DOHH2 (cell line): Measurements from ENCODE around the gene CR1L.
"Not testable (repeated sequence)": the region's sequence is repeated elsewhere in the genome, so short reads cannot be mapped to it uniquely, and the experiment has no call there.

Experiments
- H3F3A ChIP-seq: fragments of 200-600 bp; sonication (generic), shearing (Covaris generic); 2 replicates; pipeline ENCODE4 v1.6.0; 2016; ENCODE audit warnings: antibody characterized with exemption, mild to moderate bottlenecking; ENCODE audit not compliant: control insufficient read depth, insufficient read depth
- H3K27ac ChIP-seq: fragments of 200-600 bp; sonication (generic); 2 replicates; pipeline ENCODE4 v1.5.1; 2014; ENCODE audit warnings: low read depth, mild to moderate bottlenecking, low read length, moderate library complexity
- H3K27me3 ChIP-seq: fragments of 200-600 bp; sonication (generic); 2 replicates; pipeline ENCODE4 v1.6.1; 2014; ENCODE audit warnings: mild to moderate bottlenecking, low read length, mixed read lengths; ENCODE audit not compliant: control insufficient read depth
- H3K36me3 ChIP-seq: fragments of 200-600 bp; sonication (generic); 2 replicates; pipeline ENCODE4 v1.6.1; 2014; ENCODE audit warnings: mild to moderate bottlenecking, low read length, moderate library complexity, mixed read lengths; ENCODE audit not compliant: control insufficient read depth
- H3K4me1 ChIP-seq: fragments of 200-600 bp; sonication (generic); 2 replicates; pipeline ENCODE4 v1.6.1; 2014; ENCODE audit warnings: mild to moderate bottlenecking, low read length, mixed read lengths; ENCODE audit not compliant: control insufficient read depth
- H3K4me2 ChIP-seq: fragments of 200-600 bp; sonication (generic); 2 replicates; pipeline ENCODE4 v1.6.0; 2014; ENCODE audit warnings: mild to moderate bottlenecking, low read length, moderate library complexity
- H3K4me3 ChIP-seq: fragments of 200-600 bp; sonication (generic); 2 replicates; pipeline ENCODE4 v1.5.1; 2014; ENCODE audit warnings: mild to moderate bottlenecking, low read length, mixed read lengths
- H3K79me2 ChIP-seq: fragments of 200-600 bp; sonication (generic); 2 replicates; pipeline ENCODE4 v1.6.1; 2014; ENCODE audit warnings: mild to moderate bottlenecking, low read length, mixed read lengths; ENCODE audit not compliant: control insufficient read depth
- H3K9me2 ChIP-seq: fragments of 200-600 bp; sonication (generic); replicated peaks from 2 replicates; pipeline ENCODE4 v1.6.1; 2014; ENCODE audit warnings: mild to moderate bottlenecking, low read length, mixed read lengths; ENCODE audit not compliant: control insufficient read depth
- H3K9me3 ChIP-seq: fragments of 200-600 bp; sonication (generic); 2 replicates; pipeline ENCODE4 v1.6.1; 2014; ENCODE audit warnings: antibody characterized with exemption, low read length, mixed read lengths; ENCODE audit not compliant: control insufficient read depth, insufficient read depth
- H4K20me1 ChIP-seq: fragments of 200-600 bp; sonication (generic); 2 replicates; pipeline ENCODE4 v1.6.0; 2014; ENCODE audit warnings: low read depth, mild to moderate bottlenecking, antibody characterized with exemption, low read length, moderate library complexity; ENCODE audit not compliant: control insufficient read depth, insufficient read depth
- EZH2phosphoT487 ChIP-seq: fragments of 200-600 bp; sonication (generic); IDR thresholded peaks from 2 replicates; pipeline ENCODE4 v1.6.1; 2017; ENCODE audit warnings: borderline replicate concordance, mild to moderate bottlenecking, antibody characterized with exemption, low read length, moderate library complexity, mixed read lengths
- TF ChIP-seq, protein P1 (sequence below): fragments of 200-600 bp; sonication (generic); IDR thresholded peaks from one replicate; pipeline ENCODE4 v1.5.1; 2014; ENCODE audit warnings: antibody characterized with exemption, mild to moderate bottlenecking, low read depth, low read length; ENCODE audit not compliant: poor library complexity, severe bottlenecking

CR1L gene

DNA sequence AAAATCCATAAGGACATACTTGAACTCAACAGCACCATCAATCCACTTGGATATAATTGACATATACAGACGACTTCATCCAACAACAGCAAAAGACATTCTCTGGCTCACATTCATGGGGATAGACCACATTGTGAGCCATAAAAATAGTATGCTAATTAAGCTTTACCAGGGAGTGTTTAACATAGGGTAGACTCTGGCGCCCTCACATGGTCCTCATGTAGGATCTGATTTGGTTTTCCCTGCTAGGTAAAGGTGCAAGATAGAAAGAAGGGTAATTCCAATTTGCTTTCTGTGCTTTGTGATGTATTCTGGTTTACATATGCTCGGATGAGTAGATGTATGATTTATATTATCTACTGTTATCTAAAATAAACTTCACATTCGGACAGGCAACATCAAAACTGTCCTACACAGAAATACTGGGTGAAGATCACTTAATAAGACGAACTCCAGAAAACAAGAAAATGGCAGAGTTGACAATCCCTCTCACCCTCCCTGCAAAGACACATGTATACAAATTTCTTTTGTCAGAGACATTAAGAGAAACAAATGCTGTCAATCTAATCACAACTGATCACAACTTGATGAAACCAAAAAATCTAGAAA is 27.7 kb downstream of the CR1L start:
- no peaks in the 10 kb centered on the region for H3K9me3 ChIP-seq
- H3K79me2 ChIP-seq = no peaks in the 10 kb centered on the region
- H3K4me3 ChIP-seq = no peak overlapping the region
- peaks cover 48% of the 10 kb centered on the region for H3K27me3 ChIP-seq
- H3K36me3 ChIP-seq = no peaks in the 10 kb centered on the region
- TF ChIP-seq EZH2phosphoT487 = no peak
- TF ChIP-seq, protein P1, sequence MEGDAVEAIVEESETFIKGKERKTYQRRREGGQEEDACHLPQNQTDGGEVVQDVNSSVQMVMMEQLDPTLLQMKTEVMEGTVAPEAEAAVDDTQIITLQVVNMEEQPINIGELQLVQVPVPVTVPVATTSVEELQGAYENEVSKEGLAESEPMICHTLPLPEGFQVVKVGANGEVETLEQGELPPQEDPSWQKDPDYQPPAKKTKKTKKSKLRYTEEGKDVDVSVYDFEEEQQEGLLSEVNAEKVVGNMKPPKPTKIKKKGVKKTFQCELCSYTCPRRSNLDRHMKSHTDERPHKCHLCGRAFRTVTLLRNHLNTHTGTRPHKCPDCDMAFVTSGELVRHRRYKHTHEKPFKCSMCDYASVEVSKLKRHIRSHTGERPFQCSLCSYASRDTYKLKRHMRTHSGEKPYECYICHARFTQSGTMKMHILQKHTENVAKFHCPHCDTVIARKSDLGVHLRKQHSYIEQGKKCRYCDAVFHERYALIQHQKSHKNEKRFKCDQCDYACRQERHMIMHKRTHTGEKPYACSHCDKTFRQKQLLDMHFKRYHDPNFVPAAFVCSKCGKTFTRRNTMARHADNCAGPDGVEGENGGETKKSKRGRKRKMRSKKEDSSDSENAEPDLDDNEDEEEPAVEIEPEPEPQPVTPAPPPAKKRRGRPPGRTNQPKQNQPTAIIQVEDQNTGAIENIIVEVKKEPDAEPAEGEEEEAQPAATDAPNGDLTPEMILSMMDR = peak; percentile 58
- no peak overlapping the region for H3K4me2 ChIP-seq
- H3K27ac ChIP-seq = no peak overlapping the region
- H3K4me1 ChIP-seq = peaks cover 21% of the 10 kb centered on the region
- no peaks in the 10 kb centered on the region for H4K20me1 ChIP-seq
- H3F3A ChIP-seq = no peaks in the 10 kb centered on the region
- no peaks in the 10 kb centered on the region for H3K9me2 ChIP-seq

DNA sequence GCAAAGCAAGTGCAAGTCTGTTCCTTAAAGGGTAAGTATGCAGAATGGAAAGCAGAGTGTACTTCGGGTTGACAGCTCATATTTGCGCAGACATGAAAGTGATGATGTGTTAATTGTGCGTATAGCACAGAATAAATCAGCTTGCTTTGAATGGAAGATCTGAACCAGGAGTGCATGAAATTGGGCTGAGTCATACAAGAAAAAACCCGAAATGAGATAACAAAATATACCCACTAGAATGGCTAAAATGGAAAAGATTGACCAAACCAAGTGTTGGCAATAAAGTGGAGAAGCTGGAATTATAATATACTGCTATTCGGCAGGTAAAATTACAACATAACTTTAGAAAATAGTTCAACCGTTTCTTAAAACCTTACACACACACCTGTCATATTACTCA is 28.5 kb downstream of the CR1L start:
- Histone ChIP-seq H3K27ac (no peak overlapping the region), H3K4me3 (no peak overlapping the region), H3K27me3 (peaks cover 42% of the 10 kb centered on the region), H4K20me1 (no peaks in the 10 kb centered on the region), H3F3A (no peaks in the 10 kb centered on the region), H3K9me2 (no peaks in the 10 kb centered on the region), H3K36me3 (no peaks in the 10 kb centered on the region), H3K9me3 (no peaks in the 10 kb centered on the region), H3K4me1 (peaks cover 21% of the 10 kb centered on the region), H3K4me2 (no peak overlapping the region), H3K79me2 (no peaks in the 10 kb centered on the region)
- TF ChIP-seq, protein P1 = no peak
- TF ChIP-seq EZH2phosphoT487 = no peak

DNA sequence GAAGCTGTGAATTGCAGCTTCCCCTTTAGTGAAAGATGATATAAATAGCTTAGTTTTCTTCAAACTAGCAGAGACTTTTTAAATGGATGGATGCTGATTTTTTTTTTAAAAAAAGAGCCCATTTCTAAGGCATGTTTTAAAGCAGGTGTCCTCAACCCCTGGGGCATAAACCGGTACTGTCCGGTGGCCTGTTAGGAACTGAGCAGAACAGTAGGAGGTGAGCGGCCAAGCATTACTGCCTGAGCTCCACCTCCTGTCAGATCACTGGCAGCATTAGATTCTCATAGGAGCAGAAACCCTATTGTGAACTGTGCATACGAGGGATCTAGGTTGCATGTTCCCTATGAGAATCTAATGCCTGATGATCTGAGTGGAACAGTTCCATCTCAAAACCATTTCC is 31.2 kb downstream of the CR1L start:
- H3K27ac ChIP-seq = no peak overlapping the region
- no peaks in the 10 kb centered on the region for H3K9me3 ChIP-seq
- H3K4me2 ChIP-seq = no peak overlapping the region
- H4K20me1 ChIP-seq = no peaks in the 10 kb centered on the region
- no peak overlapping the region for H3K4me3 ChIP-seq
- H3K27me3 ChIP-seq = peaks cover 18% of the 10 kb centered on the region
- H3K9me2 ChIP-seq = no peaks in the 10 kb centered on the region
- no peaks in the 10 kb centered on the region for H3F3A ChIP-seq
- H3K4me1 ChIP-seq = peaks cover 4% of the 10 kb centered on the region
- TF ChIP-seq, protein P1 = no peak
- TF ChIP-seq EZH2phosphoT487 = no peak
- H3K79me2 ChIP-seq = no peaks in the 10 kb centered on the region
- no peaks in the 10 kb centered on the region for H3K36me3 ChIP-seq

DNA sequence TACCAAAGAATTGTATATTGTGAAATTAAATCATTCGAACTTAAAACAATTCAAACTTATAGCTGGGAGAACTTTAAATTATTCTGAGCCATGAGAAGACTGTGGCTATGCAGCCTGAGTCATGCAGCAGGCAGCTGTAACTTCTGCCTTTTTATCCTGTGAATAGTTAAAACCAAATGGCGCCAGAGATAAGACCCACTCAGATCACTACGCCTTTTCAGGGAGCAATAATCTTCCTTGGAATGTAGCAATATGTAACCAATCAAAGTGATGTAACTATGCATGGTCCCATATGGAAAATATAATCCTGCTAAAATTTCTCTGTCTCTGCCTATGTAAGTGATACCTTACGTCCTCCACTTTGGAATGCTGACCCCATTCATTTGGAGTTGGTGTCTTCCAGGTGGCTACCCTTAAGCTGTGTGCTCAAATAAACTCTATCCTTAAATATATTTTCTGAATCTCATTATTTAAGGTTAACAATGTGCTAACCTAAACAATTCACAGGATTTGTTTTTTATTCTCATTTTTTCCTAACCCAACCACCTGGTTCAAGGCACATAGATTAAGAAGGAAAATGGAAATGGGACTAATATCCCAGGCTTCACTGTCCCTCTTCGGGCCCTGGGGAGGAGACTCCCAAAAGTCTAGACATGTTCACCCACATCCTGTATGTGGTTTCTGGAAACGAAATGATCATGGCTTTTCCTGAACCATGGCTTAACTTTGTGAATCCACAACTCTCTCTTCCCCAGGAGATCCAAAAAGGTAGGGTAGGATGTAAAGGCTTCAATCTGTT is 35.9 kb downstream of the CR1L start:
- not testable (repeated sequence) for H3K9me2 ChIP-seq, H3K27me3 ChIP-seq, H3F3A ChIP-seq, H4K20me1 ChIP-seq, H3K4me3 ChIP-seq, H3K9me3 ChIP-seq, H3K27ac ChIP-seq, H3K4me1 ChIP-seq, H3K4me2 ChIP-seq, H3K79me2 ChIP-seq, H3K36me3 ChIP-seq

DNA sequence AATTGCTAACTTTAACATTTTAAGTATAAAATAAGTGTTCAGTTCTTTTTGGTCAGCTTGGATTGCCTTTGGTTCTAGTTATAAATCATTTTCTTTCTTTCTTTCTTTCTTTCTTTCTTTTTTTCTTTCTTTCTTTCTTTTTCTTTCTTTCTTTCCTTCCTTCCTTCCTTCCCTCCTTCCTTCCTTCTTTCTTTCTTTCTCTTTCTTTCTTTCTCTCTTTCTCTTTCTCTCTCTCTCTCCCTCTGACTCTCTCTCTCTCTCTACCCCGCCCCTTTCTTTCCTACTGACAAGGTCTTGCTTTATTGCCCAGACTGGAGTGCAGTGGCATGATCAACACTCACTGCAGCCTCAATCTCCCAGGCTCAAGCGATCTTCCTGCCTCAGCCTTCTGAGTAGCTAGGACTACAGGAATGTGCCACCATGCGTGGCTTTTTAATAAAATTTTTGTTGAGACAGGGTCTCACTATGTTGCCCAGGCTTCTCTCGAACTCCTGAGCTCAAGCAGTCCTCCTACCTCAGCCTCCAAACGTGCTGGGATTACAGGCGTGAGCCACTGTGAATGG is 38.0 kb downstream of the CR1L start:
- H3K4me3 ChIP-seq, H3K9me3 ChIP-seq, H3K4me2 ChIP-seq, H3K27ac ChIP-seq, H3K4me1 ChIP-seq, H3F3A ChIP-seq, H3K36me3 ChIP-seq, H3K9me2 ChIP-seq, H3K79me2 ChIP-seq, H4K20me1 ChIP-seq, H3K27me3 ChIP-seq: not testable (repeated sequence)
